GM12878 (cell line): ENCODE data around the gene PACS2. TPM values are rescaled to one million over a fixed set of nuclear protein-coding genes. Genes with fewer than 3 reads are reported as not detected.

Source experiments
- ATAC-seq: fragments of 200-7000 bp; cut with Tn5 transposase; 3 replicates; pipeline ENCODE4 v1.9.1; 2020; ENCODE audit warnings: mild to moderate bottlenecking, moderate library complexity
- BruUV-seq: library from RNA; stranded (reverse); fragments of 400-500 nt; replicated peaks from 2 replicates; lab custom pipeline; 2021; lab: Mats Ljungman, UMichigan
- CTCF ChIA-PET: fragments of 300-600 bp; sonication (Branson Sonifier 250); formaldehyde crosslinking; extraction: SDS; loops from one replicate; lab custom pipeline; 2021; ENCODE audit warnings: inconsistent platforms; lab: Yijun Ruan, JAX
- POLR2A ChIA-PET: fragments of 350-600 bp; formaldehyde crosslinking; extraction: SDS; loops from one replicate; lab custom pipeline; 2021; ENCODE audit warnings: inconsistent platforms; lab: Charles Lee
- RAD21 ChIA-PET: fragments of 300-600 bp; sonication (Branson Sonifier 250); formaldehyde crosslinking; loops from one replicate; lab custom pipeline; 2023; ENCODE audit warnings: antibody characterized with exemption; ENCODE audit not compliant: unreplicated experiment; lab: Charles Lee
- SMC1A ChIA-PET: fragments of 300-600 bp; sonication (Branson Sonifier 250); formaldehyde crosslinking; loops from one replicate; lab custom pipeline; 2023; ENCODE audit not compliant: unreplicated experiment, uncharacterized antibody; lab: Charles Lee
- DNase-seq: peaks from one replicate; pipeline ENCODE4 v3.0.0-alpha.2; 2011; ENCODE audit warnings: low read depth, low spot score
- FAIRE-seq: peaks from 3 replicates; lab custom pipeline; 2011; peaks lifted over from hg19 to GRCh38; lab: Jason Lieb, UNC
- H2AFZ ChIP-seq: 2 replicates; pipeline ENCODE4 v1.6.0; 2011; ENCODE audit warnings: low read depth, low read length, control low read depth; ENCODE audit not compliant: control insufficient read depth
- H3K27ac ChIP-seq: 2 replicates; pipeline ENCODE4 v1.5.1; 2011; ENCODE audit warnings: control low read depth; ENCODE audit not compliant: control insufficient read depth, insufficient read depth
- H3K27me3 ChIP-seq, 2 experiments: replicated peaks in 1 of 2; 2 replicates each; pipeline versions ENCODE4 v1.6.0 to v1.6.1; 2011; ENCODE audit warnings: low read length in 1 of 2; ENCODE audit not compliant: control insufficient read depth in 2 of 2, insufficient read depth in 2 of 2
- H3K36me3 ChIP-seq, 2 experiments: 2 replicates each; pipeline ENCODE4 v1.5.1; 2011; ENCODE audit warnings: low read length in 1 of 2; ENCODE audit not compliant: control insufficient read depth in 2 of 2, insufficient read depth in 2 of 2
- H3K4me1 ChIP-seq: 2 replicates; pipeline ENCODE4 v1.6.1; 2011; ENCODE audit warnings: mild to moderate bottlenecking, low read length, moderate library complexity, mixed read lengths; ENCODE audit not compliant: control insufficient read depth, insufficient read depth
- H3K4me2 ChIP-seq: 2 replicates; pipeline ENCODE4 v1.6.0; 2011; ENCODE audit warnings: control low read depth; ENCODE audit not compliant: control insufficient read depth, insufficient read depth
- H3K4me3 ChIP-seq: fragments of 200-600 bp; sonication (generic); 2 replicates; pipeline ENCODE4 v1.5.1; 2016
- H3K79me2 ChIP-seq: 2 replicates; pipeline ENCODE4 v1.6.0; 2011; ENCODE audit warnings: low read length; ENCODE audit not compliant: control insufficient read depth, insufficient read depth
- H3K9ac ChIP-seq: 2 replicates; pipeline ENCODE4 v1.8.0; 2011; ENCODE audit warnings: low read length, control low read depth, mixed read lengths; ENCODE audit not compliant: control insufficient read depth, insufficient read depth
- H3K9me3 ChIP-seq: replicated peaks from 3 replicates; pipeline ENCODE4 v1.5.1; 2011; ENCODE audit warnings: mild to moderate bottlenecking, low read length; ENCODE audit not compliant: control insufficient read depth, insufficient read depth
- H4K20me1 ChIP-seq: 2 replicates; pipeline ENCODE4 v1.6.0; 2011; ENCODE audit not compliant: control insufficient read depth, insufficient read depth
- ATF7 ChIP-seq: fragments of 450-650 bp; IDR thresholded peaks from 2 replicates; pipeline ENCODE4 v1.6.1; 2016; ENCODE audit warnings: low read depth, mild to moderate bottlenecking
- BCL3 ChIP-seq: IDR thresholded peaks from 2 replicates; pipeline ENCODE4 v1.6.1; 2011; ENCODE audit warnings: borderline replicate concordance, low read depth, mild to moderate bottlenecking, moderate library complexity, low read length; ENCODE audit not compliant: insufficient read depth, poor library complexity, severe bottlenecking
- CHD4 ChIP-seq: fragments of 200-600 bp; sonication (generic); IDR thresholded peaks from 2 replicates; pipeline ENCODE4 v1.6.1; 2016; ENCODE audit warnings: mild to moderate bottlenecking
- IKZF2 ChIP-seq, 2 experiments: fragments of 450-650 bp; IDR thresholded peaks; 2 replicates each; pipeline ENCODE4 v1.6.1; 2017; ENCODE audit warnings: mild to moderate bottlenecking in 2 of 2, moderate library complexity in 2 of 2
- MEF2B ChIP-seq: fragments of 450-650 bp; IDR thresholded peaks from 2 replicates; pipeline ENCODE4 v1.6.1; 2018; ENCODE audit warnings: mild to moderate bottlenecking, moderate library complexity; ENCODE audit not compliant: partially characterized antibody, poor library complexity, severe bottlenecking
- NFYA ChIP-seq: IDR thresholded peaks from 2 replicates; pipeline ENCODE4 v1.6.1; 2011; ENCODE audit warnings: low read depth, mild to moderate bottlenecking, low read length, improper control_type of control experiment, borderline replicate concordance
- WGBS: methylation state at CpG from one replicate; pipeline ENCODE4 v1.1.6; 2016; ENCODE audit warnings: low lambda C conversion rate; ENCODE audit not compliant: insufficient replicate concordance, insufficient coverage; ENCODE audit errors: missing lambda C conversion rate; 5-methylcytosine and 5-hydroxymethylcytosine counted together
- in situ Hi-C: fragments of 300-500 bp; cut with MboI; formaldehyde crosslinking; loops from 9 replicates; pipeline ENCODE4 v1.14.3; 2018; ENCODE audit warnings: mixed read lengths
- intact Hi-C: fragments of 100-400 bp; cut with micrococcal nuclease; formaldehyde crosslinking; loops from one replicate; pipeline ENCODE4 v1.14.2; 2022; ENCODE audit not compliant: unreplicated experiment
- polyA plus RNA-seq, 11 experiments: library from polyadenylated mRNA; depleted of rRNA in 4 of 11; unstranded in 6 of 11; stranded (reverse) in 5 of 11; fragments of >200 nt; fragmentation: Nextera tagmentation in 4 of 11; fragmentation: Illumina TruSeq in 1 of 11; extraction: Ambion mirVana in 4 of 11; extraction: Trizol in 1 of 11; gene quantifications; 1 replicate in 1 of 11; 2 replicates in 10 of 11; pipeline versions ENCODE4 v1.2.1 to v1.2.3, GENCODE V29; 2011 to 2016; ENCODE audit warnings: inconsistent platforms in 2 of 11, missing spikeins in 2 of 11, low read depth in 1 of 11
- total RNA-seq, 4 experiments: library from RNA; depleted of rRNA in 3 of 4; stranded (reverse); fragments of >200 nt in 3 of 4; fragmentation: Illumina TruSeq in 1 of 4; extraction: Trizol in 1 of 4; gene quantifications; 2 replicates each; pipeline versions ENCODE4 v1.2.1 to v1.2.3, GENCODE V29; 2013 to 2021

Gene PACS2
- total and polyA plus RNA-seq, 10 of the 15 experiments (the other 5 are each of a cell fraction or from before 2014, with no cell fraction given), result 0.21 to 37.3 (median 9.4) TPM

GRCh38 chr14:105384605-105385321 lies 70.2 kb downstream of the PACS2 start:
- H3K27me3 ChIP-seq, result no peaks in the 10 kb centered on the region
- SMC1A ChIA-PET, result no interaction called here
- FAIRE-seq (no peak), DNase-seq (no peak), ATAC-seq (no peak)
- H2AFZ ChIP-seq, result no peak overlapping the region
- H3K4me1 ChIP-seq, result no peaks in the 10 kb centered on the region
- BruUV-seq, result no TSS peak
- no peaks in the 10 kb centered on the region for H3K79me2 ChIP-seq
- POLR2A ChIA-PET, result no interaction called here
- 85% methylated on average over 29 of the region's 29 CpGs for WGBS
- H3K27ac ChIP-seq, result no peak overlapping the region
- H3K36me3 ChIP-seq, result no peaks in the 10 kb centered on the region; a peak in 1 of 4 replicates
- in situ Hi-C loops, result no loop called here
- RAD21 ChIA-PET, result no interaction called here
- no peaks in the 10 kb centered on the region for H4K20me1 ChIP-seq
- intact Hi-C loops, result no loop called here
- CTCF ChIA-PET, result no interaction called here
- H3K9ac ChIP-seq, result no peak overlapping the region
- TF ChIP-seq MEF2B (no peak), CHD4 (no peak), ATF7 (no peak), NFYA (no peak), IKZF2 (IDR thresholded peaks at IDR 0.05) (no peak), BCL3 (no peak)
- H3K4me3 ChIP-seq, result no peak overlapping the region
- H3K4me2 ChIP-seq, result no peak overlapping the region
- no peaks in the 10 kb centered on the region for H3K9me3 ChIP-seq
